Parathyroid adenoma (tissue), 2 donors: ENCODE data around the gene CNN3.

Experiments
- H2AFZ ChIP-seq: fragments of 300-600 bp; sonication (generic); one replicate; pipeline ENCODE4 v1.7.0; 2017; ENCODE audit warnings: antibody characterized with exemption, mild to moderate bottlenecking
- H3K27ac ChIP-seq: fragments of 300-600 bp; sonication (generic); one replicate; pipeline ENCODE4 v1.7.0; 2017
- H3K27me3 ChIP-seq: fragments of 300-600 bp; sonication (generic); one replicate; pipeline ENCODE4 v1.7.0; 2017; ENCODE audit warnings: low read length; ENCODE audit not compliant: control insufficient read depth, insufficient read depth
- H3K36me3 ChIP-seq: fragments of 300-600 bp; sonication (generic); one replicate; pipeline ENCODE4 v1.7.0; 2017; ENCODE audit warnings: low read length; ENCODE audit not compliant: control insufficient read depth, insufficient read depth
- H3K4me1 ChIP-seq: fragments of 300-600 bp; sonication (generic); one replicate; pipeline ENCODE4 v1.7.0; 2017; ENCODE audit warnings: control low read depth
- H3K4me2 ChIP-seq: fragments of 300-600 bp; sonication (generic); one replicate; pipeline ENCODE4 v1.7.0; 2017; ENCODE audit warnings: low read length
- H3K4me3 ChIP-seq: fragments of 300-600 bp; sonication (generic); one replicate; pipeline ENCODE4 v1.7.0; 2017; ENCODE audit warnings: low read depth, low read length
- H3K79me2 ChIP-seq: fragments of 300-600 bp; sonication (generic); one replicate; pipeline ENCODE4 v1.7.0; 2017; ENCODE audit warnings: control low read depth
- H3K9ac ChIP-seq: fragments of 300-600 bp; sonication (generic); one replicate; pipeline ENCODE4 v1.7.0; 2017; ENCODE audit warnings: mild to moderate bottlenecking
- H3K9me3 ChIP-seq: fragments of 300-600 bp; sonication (generic); one replicate; pipeline ENCODE4 v1.7.0; 2017; ENCODE audit warnings: low read length; ENCODE audit not compliant: control insufficient read depth
- CTCF ChIP-seq: fragments of 300-600 bp; sonication (generic); IDR thresholded peaks from one replicate; pipeline ENCODE4 v1.7.0; 2017; ENCODE audit warnings: antibody characterized with exemption, mild to moderate bottlenecking
- donor health status: primary hyperparathyroidism.

Gene CNN3

GRCh38 chr1:94874423-94874822, 52.5 kb downstream of the CNN3 start:
- H3K36me3 ChIP-seq: no peaks in the 10 kb centered on the region
- H3K9me3 ChIP-seq: no peaks in the 10 kb centered on the region
- TF ChIP-seq CTCF: no peak
- H3K9ac ChIP-seq: no peak overlapping the region
- H3K27ac ChIP-seq: no peak overlapping the region
- no peak overlapping the region for H3K4me3 ChIP-seq
- no peak overlapping the region for H3K4me2 ChIP-seq
- H2AFZ ChIP-seq: no peak overlapping the region
- H3K79me2 ChIP-seq: no peaks in the 10 kb centered on the region
- no peaks in the 10 kb centered on the region for H3K27me3 ChIP-seq
- no peaks in the 10 kb centered on the region for H3K4me1 ChIP-seq

GRCh38 chr1:94873520-94874351, 53.2 kb downstream of the CNN3 start:
- no peaks in the 10 kb centered on the region for H3K36me3 ChIP-seq
- H2AFZ ChIP-seq: no peak overlapping the region
- no peaks in the 10 kb centered on the region for H3K9me3 ChIP-seq
- no peak for TF ChIP-seq CTCF
- H3K27ac ChIP-seq: no peak overlapping the region
- H3K79me2 ChIP-seq: no peaks in the 10 kb centered on the region
- H3K4me2 ChIP-seq: no peak overlapping the region
- no peak overlapping the region for H3K9ac ChIP-seq
- H3K4me3 ChIP-seq: no peak overlapping the region
- no peaks in the 10 kb centered on the region for H3K4me1 ChIP-seq
- H3K27me3 ChIP-seq: no peaks in the 10 kb centered on the region

DNA sequence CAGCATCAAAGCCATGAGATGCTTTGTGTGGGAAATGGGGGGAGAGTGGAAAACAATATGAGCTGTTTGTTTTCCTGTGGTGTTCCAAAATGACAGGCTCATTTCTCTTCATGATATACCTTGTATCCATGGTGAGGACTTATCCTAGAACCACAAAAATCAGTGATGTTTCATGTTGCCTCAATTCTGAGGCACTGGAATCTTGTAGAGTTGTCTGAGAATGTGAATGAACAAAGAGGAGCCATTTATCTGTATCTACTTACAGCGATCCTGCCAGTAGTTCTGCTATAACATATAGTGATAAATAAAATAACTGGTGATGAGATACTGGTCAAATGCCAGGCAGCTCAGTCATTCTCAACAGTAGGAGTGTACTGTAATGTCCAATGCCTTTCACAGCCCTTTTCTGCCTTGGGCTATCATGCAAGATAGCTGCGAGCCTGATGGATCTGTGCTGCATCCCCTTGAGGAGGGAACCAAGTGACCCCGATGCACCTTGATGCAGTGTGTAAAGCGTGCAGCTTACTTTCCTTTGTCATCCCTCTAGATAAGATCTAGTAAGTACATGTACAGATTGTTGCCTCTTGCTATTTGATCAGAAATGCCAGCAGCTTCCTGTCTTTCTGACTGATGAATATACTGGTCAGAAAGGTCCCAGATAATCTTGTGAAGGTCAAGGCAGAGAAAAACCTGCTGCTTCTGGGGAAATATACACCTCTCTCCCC, 54.0 kb downstream of the CNN3 start:
- no peak overlapping the region for H3K4me3 ChIP-seq
- no peak for TF ChIP-seq CTCF
- no peak overlapping the region for H3K27ac ChIP-seq

GRCh38 chr1:94871031-94871430, 55.9 kb downstream of the CNN3 start:
- H3K4me3 ChIP-seq: no peak overlapping the region
- no peak overlapping the region for H3K27ac ChIP-seq
- no peaks in the 10 kb centered on the region for H3K9me3 ChIP-seq
- H3K36me3 ChIP-seq: no peaks in the 10 kb centered on the region
- no peak overlapping the region for H3K9ac ChIP-seq
- TF ChIP-seq CTCF: no peak
- no peaks in the 10 kb centered on the region for H3K4me1 ChIP-seq
- H2AFZ ChIP-seq: no peak overlapping the region
- H3K27me3 ChIP-seq: no peaks in the 10 kb centered on the region
- H3K79me2 ChIP-seq: no peaks in the 10 kb centered on the region
- H3K4me2 ChIP-seq: no peak overlapping the region

More for the DNA sequence above, 54.0 kb downstream of the CNN3 start:
- H3K9ac ChIP-seq: no peak overlapping the region
- no peaks in the 10 kb centered on the region for H3K36me3 ChIP-seq
- no peaks in the 10 kb centered on the region for H3K27me3 ChIP-seq
- H3K79me2 ChIP-seq: no peaks in the 10 kb centered on the region
- no peaks in the 10 kb centered on the region for H3K4me1 ChIP-seq
- no peak overlapping the region for H2AFZ ChIP-seq
- H3K4me2 ChIP-seq: no peak overlapping the region
- H3K9me3 ChIP-seq: no peaks in the 10 kb centered on the region
